ENCODE measurements around the gene PNKD. TPM values are rescaled to one million over a fixed set of nuclear protein-coding genes. Genes with fewer than 3 reads are reported as not detected.

PNKD gene
- total and polyA plus RNA-seq, 2 donors (not counting 1 experiment from before 2014, with no cell fraction given) = 27.7 to 29.1 TPM

- TF ChIP-seq EZH2 (IDR thresholded peaks at IDR 0.05; ENCODE audit: low read length, missing control alignments) (no peak), CTCF (conservative IDR thresholded peaks at IDR 0.05 in 1 of 2, IDR thresholded peaks at IDR 0.05 in 1 of 2; ENCODE audit: low read depth in 1 of 2, low read length in 2 of 2) (no peak)
- no peak for DNase-seq (ENCODE audit: low read depth in 2 of 2)
Measured at GRCh38 chr2:218383892-218384519, 113.7 kb downstream of the PNKD start.

GRCh38 chr2:218384975-218385374 lies 114.7 kb downstream of the PNKD start:
- Histone ChIP-seq H3K4me2 (ENCODE audit: extremely low read depth, insufficient read depth, low read length) (no peak overlapping the region), H3K9ac (ENCODE audit: insufficient read depth, low read length) (no peak overlapping the region), H4K20me1 (ENCODE audit: control insufficient read depth, extremely low read depth, insufficient read depth, low read length) (no peaks in the 10 kb centered on the region), H3K27me3 (ENCODE audit: control insufficient read depth, insufficient read depth, low read length) (peaks cover 4% of the 10 kb centered on the region), H3K36me3 (ENCODE audit: control insufficient read depth, insufficient read depth, low read length) (no peaks in the 10 kb centered on the region), H3K4me3 (replicated peaks in 1 of 4; ENCODE audit: control extremely low read depth in 1 of 4, insufficient read depth in 1 of 4, low read depth in 3 of 4, low read length in 4 of 4) (no peak overlapping the region), H3K4me1 (ENCODE audit: control insufficient read depth, extremely low read depth, insufficient read depth, low read length) (peaks cover 5% of the 10 kb centered on the region), H2AFZ (ENCODE audit: low read length) (no peak overlapping the region), H3K79me2 (ENCODE audit: control insufficient read depth, insufficient read depth, low read length) (no peaks in the 10 kb centered on the region), H3K27ac (ENCODE audit: insufficient read depth, low read length) (no peak overlapping the region), H3K9me3 (ENCODE audit: control insufficient read depth, insufficient read depth, low read depth, low read length) (no peaks in the 10 kb centered on the region)
- DNase-seq (ENCODE audit: low read depth in 2 of 2) = no peak
- no peak for TF ChIP-seq EZH2 (IDR thresholded peaks at IDR 0.05; ENCODE audit: low read length, missing control alignments)
- TF ChIP-seq CTCF (conservative IDR thresholded peaks at IDR 0.05 in 1 of 2, IDR thresholded peaks at IDR 0.05 in 1 of 2; ENCODE audit: low read depth in 1 of 2, low read length in 2 of 2) = no peak

More at GRCh38 chr2:218383892-218384519, 113.7 kb downstream of the PNKD start:
- Histone ChIP-seq H3K4me2 (ENCODE audit: extremely low read depth, insufficient read depth, low read length) (no peak overlapping the region), H3K27me3 (ENCODE audit: control insufficient read depth, insufficient read depth, low read length) (peaks cover 4% of the 10 kb centered on the region), H3K9me3 (ENCODE audit: control insufficient read depth, insufficient read depth, low read depth, low read length) (no peaks in the 10 kb centered on the region), H3K4me3 (replicated peaks in 1 of 4; ENCODE audit: control extremely low read depth in 1 of 4, insufficient read depth in 1 of 4, low read depth in 3 of 4, low read length in 4 of 4) (no peak overlapping the region), H3K4me1 (ENCODE audit: control insufficient read depth, extremely low read depth, insufficient read depth, low read length) (peaks cover 5% of the 10 kb centered on the region), H3K36me3 (ENCODE audit: control insufficient read depth, insufficient read depth, low read length) (no peaks in the 10 kb centered on the region), H4K20me1 (ENCODE audit: control insufficient read depth, extremely low read depth, insufficient read depth, low read length) (no peaks in the 10 kb centered on the region), H2AFZ (ENCODE audit: low read length) (no peak overlapping the region), H3K27ac (ENCODE audit: insufficient read depth, low read length) (no peak overlapping the region), H3K9ac (ENCODE audit: insufficient read depth, low read length) (no peak overlapping the region), H3K79me2 (ENCODE audit: control insufficient read depth, insufficient read depth, low read length) (no peaks in the 10 kb centered on the region)

- peaks cover 5% of the 10 kb centered on the region for H3K4me1 ChIP-seq (ENCODE audit: control insufficient read depth, extremely low read depth, insufficient read depth, low read length)
- H3K9me3 ChIP-seq (ENCODE audit: control insufficient read depth, insufficient read depth, low read depth, low read length) = no peaks in the 10 kb centered on the region
- H3K9ac ChIP-seq (ENCODE audit: insufficient read depth, low read length) = no peak overlapping the region
- peak overlapping the region in 1 of 4 experiments; percentile 53 for H3K4me3 ChIP-seq (replicated peaks in 1 of 4; ENCODE audit: control extremely low read depth in 1 of 4, insufficient read depth in 1 of 4, low read depth in 3 of 4, low read length in 4 of 4)
- no peak overlapping the region for H3K27ac ChIP-seq (ENCODE audit: insufficient read depth, low read length)
- TF ChIP-seq CTCF (conservative IDR thresholded peaks at IDR 0.05 in 1 of 2, IDR thresholded peaks at IDR 0.05 in 1 of 2; ENCODE audit: low read depth in 1 of 2, low read length in 2 of 2) = no peak
- TF ChIP-seq EZH2 (IDR thresholded peaks at IDR 0.05; ENCODE audit: low read length, missing control alignments) = no peak
- H3K36me3 ChIP-seq (ENCODE audit: control insufficient read depth, insufficient read depth, low read length) = no peaks in the 10 kb centered on the region
- no peak overlapping the region for H2AFZ ChIP-seq (ENCODE audit: low read length)
- DNase-seq (ENCODE audit: low read depth in 2 of 2) = no peak
- peaks cover 4% of the 10 kb centered on the region for H3K27me3 ChIP-seq (ENCODE audit: control insufficient read depth, insufficient read depth, low read length)
- no peak overlapping the region for H3K4me2 ChIP-seq (ENCODE audit: extremely low read depth, insufficient read depth, low read length)
- H4K20me1 ChIP-seq (ENCODE audit: control insufficient read depth, extremely low read depth, insufficient read depth, low read length) = no peaks in the 10 kb centered on the region
- H3K79me2 ChIP-seq (ENCODE audit: control insufficient read depth, insufficient read depth, low read length) = no peaks in the 10 kb centered on the region
Measured at GRCh38 chr2:218386505-218387368, 116.4 kb downstream of the PNKD start.
